ENCODE data around the gene IPO5.
A peak's percentile ranks its signal among the peaks of the same experiment; 100 is the strongest.
"Not testable (repeated sequence)": the region's sequence is repeated elsewhere in the genome, so short reads cannot be mapped to it uniquely, and the experiment has no call there.

Gene IPO5

DNA sequence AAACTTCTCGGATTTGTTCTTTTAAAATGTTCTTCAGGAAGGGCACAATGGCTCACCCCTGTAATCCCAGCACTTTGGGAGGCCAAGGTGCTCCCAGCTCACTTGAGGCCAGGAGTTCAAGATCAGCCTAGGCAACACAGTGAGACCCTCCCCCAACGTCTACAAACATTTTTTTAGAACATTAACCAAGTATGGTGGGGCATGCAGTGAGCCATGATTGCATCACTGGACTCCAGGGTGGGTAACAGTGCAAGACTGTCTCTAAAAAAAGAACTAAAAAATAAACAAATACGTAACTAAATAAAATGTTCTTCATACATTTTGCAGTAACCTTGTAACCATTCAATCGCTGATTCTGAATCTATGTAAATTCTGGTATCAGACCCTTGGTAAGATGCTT lies 2.1 kb upstream of the IPO5 start:
- DNase-seq, result no peak

DNA sequence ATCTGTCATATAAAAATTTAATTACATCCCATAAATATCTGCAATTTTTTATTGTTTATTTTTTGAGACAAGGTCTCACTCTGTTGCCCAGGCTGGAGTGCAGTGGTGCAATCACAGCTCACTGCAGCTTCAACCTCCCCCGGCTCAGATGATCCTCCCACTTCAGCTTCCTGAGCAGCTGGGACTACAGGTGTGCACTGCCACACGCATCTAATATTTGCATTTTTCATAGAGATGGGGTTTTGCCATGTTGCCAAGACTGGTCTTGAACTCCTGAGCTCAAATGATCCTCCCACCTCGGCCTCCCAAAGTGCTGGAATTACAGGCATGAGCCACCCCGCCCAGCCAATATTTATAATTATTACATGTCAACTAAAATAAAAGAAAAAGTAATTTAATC lies 644 bp upstream of the IPO5 start:
- not testable (repeated sequence) for DNase-seq

DNA sequence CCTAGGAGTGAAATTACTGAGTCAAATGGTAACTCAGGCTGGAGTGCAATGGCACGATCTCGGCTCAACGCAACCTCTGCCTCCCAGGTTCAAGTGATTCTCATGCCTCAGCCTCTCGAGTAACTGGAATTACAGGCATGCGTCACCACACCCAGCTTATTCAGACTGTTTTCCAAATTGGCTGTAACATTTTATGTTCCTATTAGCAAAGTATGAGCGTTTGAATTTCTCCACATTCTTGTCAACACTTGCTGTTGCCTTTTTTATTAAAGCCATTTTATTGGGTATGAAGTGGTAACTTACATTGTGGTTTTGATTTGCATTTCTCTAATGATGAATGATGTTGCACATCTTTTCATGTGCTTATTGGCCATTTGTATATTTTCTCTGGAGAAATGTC lies 7.9 kb downstream of the IPO5 start:
- DNase-seq, result no peak

DNA sequence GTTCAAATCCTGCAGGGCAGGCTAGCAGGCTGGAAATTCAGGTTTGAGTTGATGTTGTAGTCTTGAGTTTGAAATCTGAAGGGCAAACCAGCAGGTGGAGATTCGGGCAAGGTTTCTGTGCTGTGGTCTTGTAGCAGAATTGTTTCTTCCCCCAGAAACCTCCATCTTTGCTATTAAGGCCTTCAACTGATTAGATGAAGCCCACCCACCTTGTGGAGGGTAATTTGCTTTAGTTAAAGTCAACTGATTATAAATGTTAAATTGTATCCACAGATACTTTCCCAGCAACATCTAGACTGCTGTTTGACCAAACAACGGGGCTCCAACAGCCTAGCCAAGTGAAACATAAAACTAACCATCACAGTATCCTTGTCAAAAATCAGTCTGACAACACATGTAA lies 9.4 kb downstream of the IPO5 start:
- DNase-seq, result no peak

DNA sequence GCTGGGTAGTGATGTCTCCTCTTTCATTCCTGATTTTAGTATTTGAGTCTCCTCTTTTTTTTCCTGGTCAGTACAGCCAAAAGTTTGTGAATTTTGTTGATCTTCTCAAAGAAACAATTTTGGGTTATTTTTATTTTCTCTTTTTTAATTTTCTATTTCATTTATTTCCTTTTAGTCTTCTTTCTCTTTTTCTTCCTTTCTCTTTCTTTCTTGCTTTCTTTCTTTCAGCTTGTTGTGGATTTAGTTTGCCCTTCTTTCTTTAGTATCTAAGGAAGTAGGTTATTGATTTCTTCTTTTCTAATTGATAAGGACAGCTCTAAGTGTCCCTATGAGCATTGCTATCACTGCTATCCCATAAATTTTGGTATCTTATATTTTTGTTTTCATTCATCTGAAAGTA lies 13.8 kb downstream of the IPO5 start:
- DNase-seq, result no peak

DNA sequence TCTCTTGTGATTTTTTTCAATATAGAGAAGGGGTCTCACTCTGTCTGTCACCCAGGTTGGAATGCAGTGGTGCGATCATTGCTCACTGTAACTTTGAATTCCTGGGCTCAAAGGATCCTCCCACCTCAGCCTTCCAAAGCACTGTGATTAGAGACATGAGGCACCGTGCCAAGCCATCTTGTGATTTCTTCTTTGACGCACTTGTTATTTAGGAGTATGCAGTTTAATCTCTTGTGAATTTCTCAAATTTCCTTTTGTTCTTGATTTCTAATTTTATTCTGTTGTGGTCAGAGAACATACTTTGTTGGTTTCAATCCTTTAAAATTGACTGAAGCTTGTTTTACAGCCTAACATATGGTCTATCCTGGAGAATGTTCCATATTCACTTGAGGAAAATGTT lies 14.5 kb downstream of the IPO5 start:
- DNase-seq, result no peak

DNA sequence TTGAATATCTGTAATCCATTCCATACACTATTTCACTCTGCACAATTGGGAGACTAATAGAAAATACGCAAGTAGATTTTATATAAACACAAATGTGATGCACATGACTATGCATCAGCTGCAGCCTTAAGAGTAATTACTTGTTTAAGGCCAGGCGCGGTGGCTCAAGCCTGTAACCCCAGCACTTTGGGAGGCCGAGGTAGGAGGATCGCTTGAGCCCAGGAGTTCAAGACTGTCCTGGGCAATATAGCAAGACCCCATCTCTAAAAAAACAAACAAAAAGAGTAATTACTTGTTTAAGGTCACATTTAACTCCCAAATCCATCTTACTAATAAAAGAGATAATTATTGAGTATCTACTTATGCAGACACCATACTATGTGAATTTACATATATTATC lies 18.0 kb downstream of the IPO5 start:
- no peak for DNase-seq

DNA sequence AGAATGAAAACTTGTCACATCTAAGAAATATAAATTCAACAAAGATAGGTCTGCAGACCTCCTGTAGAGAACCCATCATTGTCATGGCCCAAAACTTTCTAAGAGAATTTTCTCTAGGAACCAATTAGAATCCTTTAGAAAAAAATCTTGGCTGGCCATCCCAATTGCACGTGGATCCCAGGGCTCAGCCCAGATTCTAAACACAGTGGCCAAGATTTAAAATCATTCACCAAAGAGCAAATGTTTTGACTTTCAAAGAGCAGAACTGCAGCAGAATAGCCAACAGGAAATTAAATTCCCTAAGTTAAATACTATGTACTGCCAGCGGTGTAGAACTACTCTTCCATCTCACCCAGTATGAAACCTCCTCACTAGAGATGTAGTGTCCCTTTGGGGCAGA lies 21.3 kb downstream of the IPO5 start:
- no peak for DNase-seq

DNA sequence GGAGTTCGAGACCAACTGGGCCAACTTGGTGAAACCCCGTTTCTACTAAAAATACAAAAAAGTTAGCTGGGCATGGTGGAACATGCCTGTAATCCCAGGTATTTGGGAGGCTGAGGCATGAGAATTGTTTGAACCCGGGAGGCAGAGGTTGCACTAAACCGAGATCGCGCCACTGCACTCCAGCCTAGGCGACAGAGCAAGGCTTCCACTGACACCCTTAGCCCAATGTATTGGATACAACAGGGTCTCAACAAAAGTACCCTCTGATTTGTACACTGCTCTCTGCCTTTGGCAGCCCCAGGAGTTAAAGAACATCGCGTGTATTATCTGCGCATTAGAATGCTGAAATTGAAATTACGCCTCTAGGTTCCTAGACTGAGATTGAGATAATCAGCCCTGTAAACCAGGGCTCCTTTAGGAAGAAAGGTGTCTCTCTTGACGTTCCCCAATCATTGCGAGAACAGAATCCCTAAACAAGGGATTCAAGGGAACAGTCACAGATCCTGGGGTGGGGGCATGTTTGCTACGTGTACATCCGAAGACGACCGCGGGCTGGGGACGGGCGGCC lies 21.9 kb downstream of the IPO5 start:
- peak; percentile 10 for DNase-seq

DNA sequence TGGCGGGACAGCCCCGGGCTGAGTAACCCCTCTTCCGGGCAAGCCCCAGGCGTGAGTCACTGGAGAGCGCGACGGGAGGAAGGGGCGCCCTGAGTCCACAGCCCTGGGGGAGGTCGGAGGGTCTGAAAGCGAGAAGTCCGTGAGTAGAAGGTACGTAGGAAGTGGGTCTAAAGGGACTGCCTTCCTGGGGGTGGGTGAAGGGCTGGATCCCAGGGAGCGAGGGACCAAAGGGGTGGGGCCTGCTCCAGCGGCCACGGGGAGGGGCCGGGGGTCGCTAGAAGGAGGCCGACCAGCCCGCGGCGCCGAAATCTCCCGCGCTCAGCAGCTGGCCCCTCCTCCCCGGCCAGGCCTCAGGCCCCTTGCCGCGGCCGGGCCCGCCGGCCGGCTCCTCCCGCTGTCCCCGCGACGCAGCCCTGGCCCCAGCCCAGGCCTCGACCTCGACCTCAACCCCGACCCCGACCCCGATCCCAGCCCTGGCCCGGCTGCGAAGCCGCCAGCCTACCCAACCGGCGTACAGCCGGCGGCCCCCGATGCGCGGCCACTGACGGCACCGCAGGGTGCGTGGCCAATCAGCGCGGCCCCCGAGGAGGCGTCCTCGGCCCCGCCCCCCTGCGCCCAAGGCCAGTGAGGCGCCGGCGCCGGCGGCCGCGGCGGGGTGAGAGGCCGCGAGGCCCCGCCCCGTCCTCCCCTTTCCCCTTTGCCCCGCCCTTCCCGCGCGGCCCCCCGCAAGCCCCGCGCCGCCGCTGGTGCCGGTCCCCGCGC lies 22.6 kb downstream of the IPO5 start:
- DNase-seq, result peak; percentile 90

DNA sequence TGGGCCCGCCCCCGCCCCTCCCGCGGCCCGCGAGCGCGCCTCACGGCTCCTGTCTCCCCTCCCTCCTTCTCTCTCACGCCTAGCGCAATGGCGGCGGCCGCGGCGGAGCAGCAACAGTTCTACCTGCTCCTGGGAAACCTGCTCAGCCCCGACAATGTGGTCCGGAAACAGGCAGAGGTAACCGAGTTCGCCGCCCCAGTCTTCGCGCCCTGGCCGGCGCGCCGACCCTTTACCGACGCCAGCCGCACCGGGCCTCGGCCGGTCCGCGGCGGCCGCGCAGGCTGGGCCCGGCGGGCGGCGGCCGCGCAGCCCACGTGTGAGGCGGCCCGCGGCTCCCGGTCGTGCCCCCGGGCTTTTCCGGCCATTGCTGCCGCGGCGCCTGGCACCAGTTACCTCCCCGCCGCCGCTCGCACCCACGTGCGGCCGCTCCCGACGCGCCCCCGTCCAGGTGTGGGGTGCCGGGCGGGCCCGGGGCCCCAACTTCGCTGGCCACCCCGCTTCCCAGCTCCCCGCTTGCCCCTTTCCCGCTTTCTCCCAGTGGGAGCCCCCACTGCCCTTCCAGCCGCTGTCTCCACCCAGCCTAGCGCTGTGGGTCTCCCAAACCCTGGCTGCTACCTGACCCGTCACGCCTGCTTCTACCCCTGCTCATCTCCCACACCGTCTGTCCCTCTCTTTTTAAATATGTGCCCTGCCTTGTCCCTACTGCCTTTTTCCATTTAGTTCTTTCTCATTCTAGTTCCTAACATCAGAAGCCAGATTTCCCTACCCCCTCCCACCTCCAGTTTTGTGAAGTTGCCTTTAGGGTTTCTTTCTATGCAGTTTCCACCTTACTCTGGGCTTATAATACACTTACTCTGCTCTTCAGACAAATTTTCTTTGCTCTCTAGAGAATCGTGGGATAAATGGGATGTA lies 23.4 kb downstream of the IPO5 start:
- DNase-seq, result no peak

DNA sequence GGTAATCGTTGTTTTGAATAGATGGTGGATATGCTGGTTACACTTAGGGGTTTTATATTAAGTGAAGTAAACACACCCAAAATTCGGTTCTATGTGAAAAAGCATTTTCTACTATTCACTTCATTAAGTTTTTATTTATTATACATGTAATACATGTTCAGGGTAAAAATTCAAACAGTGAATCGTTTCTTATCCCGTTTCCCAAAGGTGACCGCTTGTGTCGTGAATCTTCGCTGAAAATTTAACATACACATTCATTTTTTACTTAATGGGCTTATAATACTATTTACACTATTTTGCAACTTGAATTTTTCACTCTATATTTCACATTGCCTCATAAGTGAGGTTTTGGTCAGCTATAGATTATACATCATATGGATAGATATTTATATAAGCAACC lies 24.5 kb downstream of the IPO5 start:
- no peak for DNase-seq

DNA sequence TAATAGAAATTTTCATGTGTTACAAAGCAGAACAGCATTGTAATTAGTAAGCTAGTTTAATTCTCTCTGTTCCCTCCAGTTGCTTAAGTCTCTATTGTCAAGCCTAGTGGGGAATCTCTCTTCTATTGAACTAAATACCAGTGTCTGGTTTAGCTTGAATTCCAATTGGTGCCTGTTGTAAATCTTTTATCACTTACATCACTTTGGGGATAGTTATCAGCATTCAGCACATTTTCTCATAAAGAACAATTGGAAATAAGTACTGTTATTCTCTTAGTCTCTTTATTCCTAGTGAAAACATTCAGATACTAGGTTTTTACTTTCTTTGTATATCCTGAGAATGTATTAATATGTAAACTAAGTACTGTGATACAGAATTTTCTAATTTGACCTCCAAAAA lies 25.2 kb downstream of the IPO5 start:
- DNase-seq, result no peak

DNA sequence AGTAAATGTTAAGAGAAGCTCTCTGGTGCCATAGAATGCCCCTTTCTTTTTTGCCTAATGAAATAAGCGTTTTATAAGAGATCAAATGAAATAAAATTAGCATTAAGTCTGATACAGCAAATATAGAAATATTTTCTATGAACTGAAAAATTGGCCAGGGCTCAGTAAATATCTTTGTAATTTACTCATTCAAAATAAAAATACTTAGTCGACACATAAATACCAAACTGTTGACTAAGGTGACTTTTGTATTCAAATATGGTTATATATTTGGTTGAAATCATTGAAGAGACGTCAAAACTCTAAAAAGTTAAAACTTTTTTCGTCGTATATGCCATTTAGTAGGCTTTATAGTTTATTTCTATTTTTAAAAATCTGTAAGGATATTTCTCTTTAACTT lies 25.6 kb downstream of the IPO5 start:
- DNase-seq, result no peak

DNA sequence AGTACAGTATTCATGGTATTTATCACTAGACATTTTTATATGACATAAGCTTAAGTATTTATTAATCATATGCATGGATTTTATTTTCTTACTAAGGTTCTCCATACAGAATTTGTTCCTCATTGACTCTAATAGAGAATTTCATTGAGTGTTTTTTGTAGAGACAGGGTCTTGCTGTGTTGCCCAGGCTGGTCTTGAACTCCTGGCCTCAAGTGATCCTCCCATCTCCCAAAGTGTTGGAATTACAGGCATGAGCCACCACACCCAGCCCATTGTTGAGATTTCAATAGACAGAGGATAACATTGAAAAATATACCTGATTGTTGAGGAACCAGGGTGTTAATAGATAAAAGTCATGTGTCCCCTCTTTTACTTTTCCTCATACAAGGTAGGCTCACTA lies 26.1 kb downstream of the IPO5 start:
- DNase-seq, result no peak

DNA sequence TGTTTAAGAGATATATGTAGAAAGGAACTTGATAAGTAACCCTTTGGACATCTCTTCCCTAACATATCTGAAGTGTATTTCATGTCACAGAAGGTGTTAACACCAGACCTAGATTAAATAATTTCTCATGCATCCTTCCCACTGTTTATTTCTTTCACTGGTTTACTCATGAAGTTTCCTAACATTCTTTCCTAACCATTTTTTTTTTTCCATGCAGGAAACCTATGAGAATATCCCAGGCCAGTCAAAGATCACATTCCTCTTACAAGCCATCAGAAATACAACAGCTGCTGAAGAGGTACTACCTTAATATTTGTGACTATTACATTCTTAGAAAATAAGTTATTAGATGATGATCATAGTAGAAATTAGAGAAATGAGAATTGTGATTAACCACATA lies 28.8 kb downstream of the IPO5 start:
- DNase-seq, result no peak

DNA sequence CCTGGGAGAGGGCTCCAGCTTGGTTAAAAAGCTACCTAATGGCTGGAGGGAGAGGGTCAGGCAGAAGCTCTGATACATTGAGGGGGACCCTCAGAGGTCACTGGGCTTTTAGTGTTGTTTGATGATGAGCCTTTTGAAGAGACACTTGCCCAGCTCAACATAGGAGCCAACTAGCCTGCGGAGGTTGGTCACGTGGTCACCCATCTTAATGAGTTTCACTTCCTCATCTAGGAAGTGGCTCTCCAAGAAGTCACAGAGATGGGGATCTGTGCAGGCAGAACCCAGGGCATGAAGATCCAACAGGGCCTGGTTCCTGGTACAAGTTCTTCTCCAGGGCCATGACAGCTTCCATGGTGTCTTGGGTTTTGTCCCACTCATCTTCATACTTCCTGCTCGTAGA lies 33.4 kb downstream of the IPO5 start:
- DNase-seq, result no peak

DNA sequence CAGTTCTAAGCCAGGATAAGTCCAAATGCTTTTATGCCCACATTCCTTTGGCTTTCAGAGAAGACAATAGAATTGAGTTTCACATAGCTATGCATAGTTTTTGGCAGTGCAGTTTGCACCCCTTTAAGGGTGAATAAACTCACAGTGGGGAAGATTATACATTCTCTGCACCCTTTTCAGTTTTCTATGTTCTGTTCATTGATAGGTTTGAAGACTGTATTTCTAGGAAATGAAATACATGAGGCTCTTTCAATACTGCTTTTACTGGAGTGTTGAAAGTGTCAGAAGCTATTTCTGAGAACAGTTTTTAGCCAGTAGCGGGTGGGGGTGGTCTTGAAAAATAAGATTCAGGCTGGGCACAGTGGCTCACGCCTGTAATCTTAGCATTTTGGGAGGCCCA lies 46.2 kb downstream of the IPO5 start:
- no peak for DNase-seq

DNA sequence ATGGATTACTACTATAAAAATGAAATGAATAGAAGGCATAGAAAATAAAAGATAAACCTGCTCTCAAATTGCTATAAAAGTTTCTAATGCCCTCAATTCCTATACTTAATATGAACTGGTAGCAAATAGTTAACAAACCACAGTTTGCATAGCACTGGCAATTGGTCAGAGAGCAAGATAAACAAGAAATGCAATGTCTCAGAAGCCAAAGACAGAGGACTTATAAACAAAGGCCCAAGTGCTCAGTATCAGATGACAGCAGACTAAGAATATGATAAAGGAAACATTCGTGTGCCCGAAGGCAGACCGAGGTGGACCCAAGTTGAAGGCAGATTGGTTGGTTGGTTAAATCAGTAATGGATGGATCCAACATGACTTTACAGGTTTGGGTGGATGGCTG lies 50.6 kb downstream of the IPO5 start:
- DNase-seq, result no peak

DNA sequence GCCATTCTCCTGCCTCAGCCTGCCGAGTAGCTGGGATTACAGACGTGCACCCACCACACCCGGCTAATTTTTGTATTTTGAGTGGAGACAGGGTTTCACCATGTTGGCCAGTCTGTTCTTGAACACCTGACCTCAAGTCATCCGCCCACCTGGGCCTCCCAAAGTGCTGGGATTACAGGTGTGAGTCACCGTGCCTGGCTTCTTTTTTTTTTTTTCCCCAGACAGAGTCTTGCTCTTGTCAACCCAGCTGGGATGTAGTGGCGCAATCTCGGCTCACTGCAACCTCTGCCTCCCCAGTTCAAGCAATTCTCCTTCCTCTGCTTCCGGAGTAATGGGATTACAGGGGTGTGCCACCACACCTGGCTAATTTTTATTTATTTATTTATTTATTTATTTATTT lies 51.5 kb downstream of the IPO5 start:
- DNase-seq, result peak; percentile 7

DNA sequence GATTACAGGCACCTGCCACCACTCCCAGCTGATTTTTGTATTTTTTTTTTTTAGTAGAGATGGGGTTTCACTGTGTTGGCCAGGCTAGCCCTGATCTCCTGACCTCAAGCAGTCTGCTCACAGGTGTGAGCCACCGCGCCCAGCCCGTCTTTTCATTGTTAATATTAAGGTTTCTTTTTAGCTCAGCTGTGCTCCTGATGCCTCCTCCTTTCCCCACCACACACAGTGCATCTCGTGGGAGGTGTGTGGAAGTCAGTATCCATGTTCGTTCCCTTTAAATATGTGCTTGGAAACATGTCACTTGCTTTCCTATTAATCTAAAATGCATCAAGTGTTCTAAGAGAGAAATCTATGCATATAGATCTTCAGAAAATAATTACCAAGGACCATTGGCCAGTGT lies 53.5 kb downstream of the IPO5 start:
- DNase-seq, result no peak

DNA sequence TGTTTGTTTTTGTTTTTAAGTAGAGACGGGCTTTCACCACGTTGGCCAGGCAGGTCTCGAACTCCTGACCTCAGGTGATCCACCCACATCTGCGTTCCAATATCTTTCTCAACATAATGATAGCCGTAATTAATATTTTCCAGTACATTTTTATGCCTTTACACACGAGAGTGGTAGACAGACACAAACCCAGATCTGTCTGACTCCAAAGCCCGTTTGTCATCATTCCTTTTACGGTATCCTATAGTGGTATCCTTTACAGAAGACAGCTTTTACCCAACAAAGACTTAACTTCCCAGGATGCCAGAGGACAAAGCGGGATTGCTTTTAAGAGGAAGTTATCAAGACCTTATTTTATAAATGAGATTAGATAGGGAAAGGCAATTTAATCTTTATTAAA lies 59.8 kb downstream of the IPO5 start:
- no peak for DNase-seq

DNA sequence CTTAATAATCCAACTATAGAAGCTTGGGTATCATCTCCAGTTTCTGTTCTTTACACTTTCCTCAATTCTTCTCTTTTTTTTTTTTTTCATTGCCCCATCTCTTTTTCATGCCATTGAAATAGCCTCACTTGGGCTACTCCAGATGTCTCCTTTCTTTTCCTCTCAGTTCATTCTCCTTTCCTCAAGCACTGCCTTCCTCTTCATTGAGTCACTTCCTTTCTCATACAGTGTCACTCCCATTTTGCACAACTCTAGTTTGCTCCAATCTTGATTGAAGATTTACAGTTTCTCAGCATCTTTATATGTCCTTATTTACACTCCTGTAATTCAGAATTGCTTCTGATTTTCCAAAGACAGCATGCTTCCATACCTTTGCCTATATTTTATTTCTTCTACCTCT lies 61.3 kb downstream of the IPO5 start:
- no peak for DNase-seq

DNA sequence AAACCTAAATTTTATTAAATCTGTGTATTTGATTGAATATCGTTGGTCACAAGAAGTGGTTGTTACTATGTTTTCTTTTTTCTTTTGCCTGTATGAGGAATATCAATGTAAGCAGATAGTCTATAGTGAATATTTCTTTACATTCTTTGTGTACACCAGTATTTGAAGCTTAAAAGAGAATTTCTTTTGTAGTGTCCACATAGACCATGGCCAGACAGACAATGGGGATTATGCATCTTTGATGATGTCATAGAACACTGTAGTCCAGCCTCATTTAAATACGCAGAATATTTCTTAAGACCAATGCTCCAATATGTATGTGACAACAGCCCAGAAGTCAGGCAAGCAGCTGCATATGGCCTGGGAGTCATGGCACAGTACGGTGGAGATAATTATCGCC lies 64.8 kb downstream of the IPO5 start:
- DNase-seq, result no peak

Measured in activated CD4-positive, alpha-beta T cell treated with anti-CD3 and anti-CD28 coated beads for 48 hours (primary cell).